ENCODE results near the gene ZNF341. TPM values are rescaled to one million over a fixed set of nuclear protein-coding genes. Genes with fewer than 3 reads are reported as not detected.
A peak's percentile ranks its signal among the peaks of the same experiment; 100 is the strongest.

The ZNF341 gene
- total and polyA plus RNA-seq, 9 of the 15 experiments (the other 6 are each of a cell fraction or from before 2014, with no cell fraction given), result 0.08 to 2.6 (median 1.0) TPM

GRCh38 chr20:33757458-33757857 lies 25.7 kb downstream of the ZNF341 start (continued):
- no peak for TF ChIP-seq FOXO4 (CRISPR knock-in tag; IDR thresholded peaks at IDR 0.05)

GRCh38 chr20:33761698-33762250 lies 30.0 kb downstream of the ZNF341 start:
- no peak overlapping the region for H2AFZ ChIP-seq (ENCODE audit: low read depth, low read length)
- FAIRE-seq (no peak), ATAC-seq (no peak), DNase-seq (ENCODE audit: extremely low read depth in 1 of 4, low spot score in 3 of 4) (no peak)
- H3K4me1 ChIP-seq (replicated peaks in 1 of 2; ENCODE audit: control insufficient read depth in 2 of 2, insufficient read depth in 2 of 2, low read length in 2 of 2), result peaks cover under 1 to 6% of the 10 kb centered on the region in 2 experiments; a peak in 2 of 5 replicates
- ChIA-PET CTCF (ENCODE audit: low intra/inter-chr PET ratio) (no interaction called here), POLR2A (interaction anchor here (0.7 kb wide), 1 partner anchor 97 kb away, joined by 3 read pairs; no protein-coding TSS in a partner anchor)
- no TSS peak for BruUV-seq (replicated peaks)
- H3K4me2 ChIP-seq (ENCODE audit: insufficient read depth, low read length), result no peak overlapping the region
- in situ Hi-C loops (cut with MboI) (no loop called here), intact Hi-C loops (cut with micrococcal nuclease) (no loop called here)
- no peaks in the 10 kb centered on the region for H3K79me2 ChIP-seq (ENCODE audit: control insufficient read depth, insufficient read depth, low read length)
- no peaks in the 10 kb centered on the region for H4K20me1 ChIP-seq (replicated peaks; ENCODE audit: control insufficient read depth, insufficient read depth, low read length)
- H3K36me3 ChIP-seq (ENCODE audit: control insufficient read depth, insufficient read depth, low read length), result no peaks in the 10 kb centered on the region
- no peaks in the 10 kb centered on the region for H3K27me3 ChIP-seq (ENCODE audit: control insufficient read depth in 2 of 2, insufficient read depth in 2 of 2, low read length in 2 of 2)
- H3K9me3 ChIP-seq (replicated peaks; ENCODE audit: control insufficient read depth, insufficient read depth, low read depth, low read length), result peaks cover 2% of the 10 kb centered on the region; the same call in 1 of the 2 replicates
- WGBS (ENCODE audit: insufficient coverage, low coverage, missing lambda C conversion rate), result 78% methylated on average over 13 of the region's 13 CpGs
- no peak overlapping the region for H3K27ac ChIP-seq (ENCODE audit: extremely low read depth, low read depth, low read length)
- no peaks in the 10 kb centered on the region for H3K9me1 ChIP-seq (ENCODE audit: control insufficient read depth, insufficient read depth, low read length)
- 0 out of 4 replicates have a peak overlapping the region, but pooled peaks of 1 of the 2 experiments have one; percentile 36 for H3K9ac ChIP-seq (ENCODE audit: insufficient read depth in 1 of 2, low read depth in 2 of 2, low read length in 2 of 2)
- H3K4me3 ChIP-seq, result no peak overlapping the region
- TF ChIP-seq ZFP36 (IDR thresholded peaks at IDR 0.05; ENCODE audit: low read depth, low read length, partially characterized antibody), result peak; percentile 42
- TF ChIP-seq NONO (IDR thresholded peaks at IDR 0.05; ENCODE audit: low read depth in 2 of 2, low read length in 1 of 2), result no peak
- TF ChIP-seq RBM25 (IDR thresholded peaks at IDR 0.05; ENCODE audit: low read depth, low read length, severe bottlenecking), result peak; percentile 62
- TF ChIP-seq ETS1 (conservative IDR thresholded peaks at IDR 0.05; ENCODE audit: control insufficient read depth, low read depth, low read length), result no peak
- TF ChIP-seq ZBTB17 (CRISPR knock-in tag; IDR thresholded peaks at IDR 0.05), result 0 out of 2 replicates have a peak, but pooled peaks have one; percentile 43
- no peak for TF ChIP-seq ELK3 (CRISPR knock-in tag; IDR thresholded peaks at IDR 0.05)

Measured in K562 (cell line).